T-cell (primary cell): ENCODE data around the gene DPYD. TPM values are rescaled to one million over a fixed set of nuclear protein-coding genes. Genes with fewer than 3 reads are reported as not detected.

Experiments used
- ATAC-seq, 4 experiments: fragments of 200-7000 bp in 3 of 4; fragments of 150-1000 bp in 1 of 4; cut with Tn5 transposase; replicated peaks in 1 of 4; 1 replicate in 3 of 4; 2 replicates in 1 of 4; pipeline ENCODE4 v1.10.0; 2021; ENCODE audit warnings: moderate library complexity in 3 of 4, mild to moderate bottlenecking in 2 of 4, moderate number of reproducible peaks in 1 of 4
- CTCF ChIA-PET, 2 donors: fragments of 300-600 bp; sonication (Branson Sonifier 250); formaldehyde crosslinking; loops; one replicate each; lab custom pipeline; 2022; ENCODE audit warnings: antibody characterized with exemption in 2 of 2; lab: Charles Lee
- POLR2A ChIA-PET, 2 donors: fragments of 300-600 bp; sonication (Branson Sonifier 250); formaldehyde crosslinking; loops; one replicate each; lab custom pipeline; 2022; ENCODE audit warnings: antibody characterized with exemption in 2 of 2; lab: Charles Lee
- DNase-seq, 35 experiments: peaks; one replicate each; pipeline versions ENCODE4 v3.0.0 to v3.0.0-alpha.2; 2013 to 2023
- H3K27ac ChIP-seq: one replicate; pipeline ENCODE4 v1.5.1; 2013; ENCODE audit warnings: low read length
- H3K27me3 ChIP-seq, 2 experiments: replicated peaks in 1 of 2; 1 replicate in 1 of 2; 2 replicates in 1 of 2; pipeline versions ENCODE4 v1.6.1 to v1.7.0; 2013; ENCODE audit warnings: low read length in 1 of 2, mixed read lengths in 1 of 2; ENCODE audit not compliant: control insufficient read depth in 2 of 2, insufficient read depth in 2 of 2; ENCODE audit errors: extremely low read depth in 1 of 2
- H3K36me3 ChIP-seq, 2 donors: 1 replicate in 1 of 2; 2 replicates in 1 of 2; pipeline versions ENCODE4 v1.6.1 to v1.7.0; 2013; ENCODE audit warnings: low read length in 1 of 2; ENCODE audit not compliant: control insufficient read depth in 2 of 2, insufficient read depth in 1 of 2; ENCODE audit errors: extremely low read depth in 1 of 2
- H3K4me1 ChIP-seq, 2 experiments: 1 replicate in 1 of 2; 2 replicates in 1 of 2; pipeline versions ENCODE4 v1.6.1 to v1.7.0; 2013; ENCODE audit warnings: low read length in 2 of 2, mixed read lengths in 1 of 2; ENCODE audit not compliant: insufficient read depth in 2 of 2, control insufficient read depth in 1 of 2; ENCODE audit errors: extremely low read depth in 1 of 2
- H3K4me3 ChIP-seq, 2 donors: 1 replicate in 1 of 2; 2 replicates in 1 of 2; pipeline versions ENCODE4 v1.5.1 to v1.7.0; 2013; ENCODE audit warnings: mild to moderate bottlenecking in 2 of 2, low read length in 1 of 2, moderate library complexity in 1 of 2; ENCODE audit not compliant: control insufficient read depth in 1 of 2; ENCODE audit errors: extremely low read depth in 1 of 2
- H3K9me3 ChIP-seq: 2 replicates; pipeline ENCODE4 v1.7.0; 2013
- H3K27ac Mint-ChIP-seq, 2 donors: one replicate each; pipeline ENCODE4 v1.8.0; 2020 to 2021; ENCODE audit warnings: mild to moderate bottlenecking in 2 of 2, mixed read lengths in 2 of 2
- H3K27me3 Mint-ChIP-seq, 2 donors: one replicate each; pipeline ENCODE4 v1.8.0; 2021 to 2022; ENCODE audit warnings: mixed read lengths in 2 of 2
- H3K36me3 Mint-ChIP-seq: one replicate; pipeline ENCODE4 v1.8.0; 2021; ENCODE audit warnings: mixed read lengths
- H3K4me1 Mint-ChIP-seq, 3 donors: one replicate each; pipeline ENCODE4 v1.8.0; 2020 to 2022; ENCODE audit warnings: mixed read lengths in 3 of 3, mild to moderate bottlenecking in 1 of 3
- H3K4me3 Mint-ChIP-seq, 3 donors: one replicate each; pipeline ENCODE4 v1.8.0; 2020 to 2022; ENCODE audit warnings: mild to moderate bottlenecking in 3 of 3, mixed read lengths in 3 of 3, moderate library complexity in 3 of 3
- H3K9me3 Mint-ChIP-seq, 3 donors: one replicate each; pipeline ENCODE4 v1.8.0; 2020 to 2022; ENCODE audit warnings: mixed read lengths in 3 of 3
- WGBS: methylation state at CpG from one replicate; pipeline ENCODE4 v1.1.5; 2013; ENCODE audit warnings: missing lambda C conversion rate; ENCODE audit not compliant: insufficient coverage; 5-methylcytosine and 5-hydroxymethylcytosine counted together
- total RNA-seq, 35 experiments: library from RNA in 6 of 35; stranded (reverse) in 6 of 35; fragments of 120-200 nt in 1 of 35; gene quantifications; one replicate each; pipeline versions ENCODE4 v1.2.1 to v1.2.4 and lab custom pipeline; 2013 to 2026

Gene DPYD
- total RNA-seq, 5 donors from 2014 or later (not counting 1 experiment from before 2014, with no cell fraction given), result 39.1 to 74.1 (median 47.8) TPM

- Mint-ChIP-seq H3K4me1 (no peaks in the 10 kb centered on the region), H3K27ac (no peak overlapping the region), H3K4me3 (no peak overlapping the region), H3K36me3 (peaks cover 43% of the 10 kb centered on the region), H3K9me3 (peaks cover 0 to 10% (median 3%) of the 10 kb centered on the region in 3 donors), H3K27me3 (no peaks in the 10 kb centered on the region)
- DNase-seq (no peak), ATAC-seq (no peak)
- no peak overlapping the region for H3K4me3 ChIP-seq
- H3K9me3 ChIP-seq, result no peaks in the 10 kb centered on the region
- POLR2A ChIA-PET, result interaction anchor here in 1 of 2 donors (0.6 kb wide), 1 partner anchor 21 kb away, joined by 3 read pairs; no protein-coding TSS in a partner anchor
- no peak overlapping the region for H3K27ac ChIP-seq
- CTCF ChIA-PET, result no interaction called here
- no peaks in the 10 kb centered on the region for H3K36me3 ChIP-seq
- no peaks in the 10 kb centered on the region for H3K4me1 ChIP-seq
- H3K27me3 ChIP-seq, result no peaks in the 10 kb centered on the region
Measured at GRCh38 chr1:97265630-97266029, 655.2 kb downstream of the DPYD start.

DNA sequence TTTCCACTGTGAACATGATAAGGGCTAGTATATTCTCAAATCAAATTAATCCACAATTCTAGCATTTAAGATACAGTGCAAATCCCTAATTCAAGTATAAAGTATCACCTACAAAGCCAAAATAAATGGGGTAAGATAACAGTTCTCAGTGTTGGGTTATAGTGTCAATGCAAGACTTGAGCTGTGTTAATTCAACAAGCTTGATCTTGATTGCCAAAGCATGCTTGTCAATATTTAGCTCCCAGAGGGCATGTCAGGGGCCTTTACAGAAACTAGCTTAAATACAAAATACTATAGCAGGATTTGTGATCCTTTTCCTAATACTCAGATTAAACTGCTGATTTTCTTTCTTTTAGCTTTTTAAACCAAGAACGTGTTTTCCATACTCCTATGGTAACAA, 658.0 kb downstream of the DPYD start:
- CTCF ChIA-PET, result interaction anchor here in 1 of 2 donors (0.7 kb wide), 1 partner anchor 162 kb away, joined by 3 read pairs; no protein-coding TSS in a partner anchor
- ATAC-seq (no peak), DNase-seq (no peak)
- Histone ChIP-seq H3K9me3 (no peaks in the 10 kb centered on the region), H3K27ac (no peak overlapping the region), H3K4me3 (no peak overlapping the region), H3K36me3 (no peaks in the 10 kb centered on the region), H3K27me3 (no peaks in the 10 kb centered on the region), H3K4me1 (no peaks in the 10 kb centered on the region)
- Mint-ChIP-seq H3K9me3 (peaks cover 0 to 3% (median 0%) of the 10 kb centered on the region in 3 donors), H3K4me1 (no peaks in the 10 kb centered on the region), H3K27ac (no peak overlapping the region), H3K4me3 (no peak overlapping the region), H3K36me3 (peaks cover 23% of the 10 kb centered on the region), H3K27me3 (no peaks in the 10 kb centered on the region)
- POLR2A ChIA-PET, result no interaction called here
- no CpG with 5 or more reads among the region's 1 CpG for WGBS

DNA sequence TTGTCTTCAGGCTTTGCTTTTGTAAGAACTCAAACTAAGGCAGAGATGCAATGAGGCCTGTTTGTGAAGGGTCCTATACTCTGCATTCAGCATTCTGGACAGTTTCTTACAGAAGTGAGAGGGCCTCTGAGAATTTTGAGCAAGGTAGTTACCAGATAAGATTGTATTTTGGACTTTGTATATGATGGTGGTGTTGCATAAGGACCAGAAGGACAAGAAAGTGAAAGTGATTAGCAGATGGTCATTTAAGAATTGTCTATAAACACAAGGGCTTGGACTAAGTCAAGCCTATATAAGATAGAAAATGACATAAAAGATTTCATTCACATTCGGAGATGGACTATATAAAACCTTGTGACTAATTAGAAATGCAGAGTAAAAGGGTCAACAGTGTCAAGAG, 662.2 kb downstream of the DPYD start:
- Mint-ChIP-seq H3K27me3 (no peaks in the 10 kb centered on the region), H3K9me3 (no peaks in the 10 kb centered on the region), H3K4me3 (no peak overlapping the region), H3K36me3 (peaks cover 22% of the 10 kb centered on the region), H3K27ac (no peak overlapping the region), H3K4me1 (no peaks in the 10 kb centered on the region)
- H3K4me1 ChIP-seq, result no peaks in the 10 kb centered on the region
- H3K4me3 ChIP-seq, result no peak overlapping the region
- no peak for DNase-seq
- H3K36me3 ChIP-seq, result no peaks in the 10 kb centered on the region
- ChIA-PET CTCF (no interaction called here), POLR2A (no interaction called here)
- no peaks in the 10 kb centered on the region for H3K27me3 ChIP-seq
- H3K9me3 ChIP-seq, result no peaks in the 10 kb centered on the region
- no peak for ATAC-seq
- no CpG with 5 or more reads among the region's 1 CpG for WGBS
- H3K27ac ChIP-seq, result no peak overlapping the region

DNA sequence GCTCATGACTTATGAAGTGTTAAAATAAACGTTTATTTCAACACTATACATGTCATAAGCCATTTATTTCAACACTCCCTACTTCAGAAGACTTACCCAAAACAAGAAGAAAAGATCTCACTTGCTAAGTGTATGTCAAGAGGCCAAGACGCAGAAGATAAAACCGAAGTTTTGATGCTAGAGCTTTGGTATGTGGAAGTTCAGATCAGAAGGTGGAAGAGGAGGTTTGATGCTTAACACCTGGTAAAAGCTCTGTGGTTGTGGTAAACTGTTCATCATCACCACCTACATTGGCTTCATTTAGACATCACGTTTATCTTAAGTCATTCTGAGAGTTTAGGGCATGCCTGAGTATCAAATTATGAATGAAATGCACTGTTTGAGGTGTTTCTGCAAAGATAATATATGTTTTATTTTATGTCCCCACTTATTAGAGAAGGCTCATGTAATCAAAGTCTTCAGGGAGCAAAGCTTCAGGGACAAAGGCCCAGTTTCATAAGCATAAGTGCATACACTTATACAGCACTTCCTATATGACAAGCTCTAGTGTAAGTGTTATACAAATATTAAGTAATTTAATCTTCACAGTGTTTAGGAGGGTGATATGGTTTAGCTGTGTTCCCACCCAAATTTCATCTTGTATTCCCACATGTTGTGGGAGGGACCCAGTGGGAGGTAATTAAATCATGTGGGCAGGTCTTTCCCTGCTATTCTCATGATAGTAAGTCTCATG, 665.9 kb downstream of the DPYD start:
- no peaks in the 10 kb centered on the region for H3K4me1 Mint-ChIP-seq
- CTCF ChIA-PET, result no interaction called here
- no peak overlapping the region for H3K4me3 Mint-ChIP-seq
- peaks cover 30% of the 10 kb centered on the region for H3K36me3 Mint-ChIP-seq
- Histone ChIP-seq H3K9me3 (no peaks in the 10 kb centered on the region), H3K27me3 (no peaks in the 10 kb centered on the region), H3K36me3 (no peaks in the 10 kb centered on the region), H3K27ac (no peak overlapping the region), H3K4me3 (no peak overlapping the region), H3K4me1 (no peaks in the 10 kb centered on the region)
- ATAC-seq (no peak), DNase-seq (no peak)
- H3K9me3 Mint-ChIP-seq, result no peaks in the 10 kb centered on the region
- H3K27me3 Mint-ChIP-seq, result no peaks in the 10 kb centered on the region
- H3K27ac Mint-ChIP-seq, result no peak overlapping the region
- POLR2A ChIA-PET, result no interaction called here
- no CpG with 5 or more reads among the region's 4 CpGs for WGBS

DNA sequence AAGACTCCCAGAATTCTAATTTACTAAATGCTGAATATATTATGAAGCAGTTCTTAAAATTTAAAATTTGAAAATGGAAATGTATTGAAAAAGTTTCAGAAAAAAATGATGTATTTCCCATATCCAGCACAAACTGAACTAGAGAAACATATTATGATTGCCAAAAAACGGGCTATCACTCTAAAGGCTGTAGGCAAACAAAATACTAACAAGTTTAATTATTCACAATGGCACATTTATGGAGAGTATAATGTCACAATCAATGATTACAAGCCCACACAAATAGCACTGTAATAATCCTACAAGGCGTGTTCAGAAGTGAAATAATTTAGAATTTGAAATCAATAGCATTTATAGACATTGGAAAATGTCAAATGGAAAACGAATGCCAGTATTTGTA, 667.9 kb downstream of the DPYD start:
- no peaks in the 10 kb centered on the region for H3K4me1 ChIP-seq
- Mint-ChIP-seq H3K4me3 (no peak overlapping the region), H3K9me3 (peaks cover 0 to 7% (median 0%) of the 10 kb centered on the region in 3 donors), H3K27ac (no peak overlapping the region), H3K36me3 (peaks cover 37% of the 10 kb centered on the region), H3K27me3 (no peaks in the 10 kb centered on the region), H3K4me1 (no peaks in the 10 kb centered on the region)
- no peaks in the 10 kb centered on the region for H3K27me3 ChIP-seq
- WGBS, result no CpG with 5 or more reads among the region's 3 CpGs
- ATAC-seq (no peak), DNase-seq (no peak)
- no peak overlapping the region for H3K27ac ChIP-seq
- ChIA-PET POLR2A (no interaction called here), CTCF (interaction anchor here in 1 of 2 donors (0.6 kb wide), 1 partner anchor 1989 kb away, joined by 9 read pairs; no protein-coding TSS in a partner anchor)
- H3K36me3 ChIP-seq, result no peaks in the 10 kb centered on the region
- no peaks in the 10 kb centered on the region for H3K9me3 ChIP-seq
- no peak overlapping the region for H3K4me3 ChIP-seq

GRCh38 chr1:97252076-97252475, 668.8 kb downstream of the DPYD start:
- H3K4me1 ChIP-seq, result no peaks in the 10 kb centered on the region
- ChIA-PET CTCF (no interaction called here), POLR2A (no interaction called here)
- ATAC-seq, result no peak
- H3K36me3 ChIP-seq, result no peaks in the 10 kb centered on the region
- no peak for DNase-seq
- no peaks in the 10 kb centered on the region for H3K27me3 Mint-ChIP-seq
- no peak overlapping the region for H3K27ac Mint-ChIP-seq
- no peaks in the 10 kb centered on the region for H3K27me3 ChIP-seq
- H3K9me3 Mint-ChIP-seq, result peaks cover 0 to 7% (median 0%) of the 10 kb centered on the region in 3 donors
- H3K4me3 ChIP-seq, result no peak overlapping the region
- no peaks in the 10 kb centered on the region for H3K4me1 Mint-ChIP-seq
- H3K4me3 Mint-ChIP-seq, result no peak overlapping the region
- peaks cover 37% of the 10 kb centered on the region for H3K36me3 Mint-ChIP-seq
- WGBS, result no CpG with 5 or more reads among the region's 1 CpG
- no peaks in the 10 kb centered on the region for H3K9me3 ChIP-seq
- no peak overlapping the region for H3K27ac ChIP-seq
